ENCODE data around the gene PLCB4.

The PLCB4 gene

GRCh38 chr20:9334866-9335265 lies 266.0 kb downstream of the PLCB4 start:
- DNase-seq = no peak

GRCh38 chr20:9338101-9338500 lies 269.2 kb downstream of the PLCB4 start:
- DNase-seq = no peak

- no peak for DNase-seq
Observed at GRCh38 chr20:9339708-9340107, 270.8 kb downstream of the PLCB4 start.

GRCh38 chr20:9342651-9343050 lies 273.8 kb downstream of the PLCB4 start:
- DNase-seq = no peak

GRCh38 chr20:9344083-9344920 lies 275.4 kb downstream of the PLCB4 start:
- DNase-seq = no peak

GRCh38 chr20:9348316-9348715 lies 279.4 kb downstream of the PLCB4 start:
- DNase-seq = no peak

- DNase-seq = no peak
Observed at GRCh38 chr20:9348747-9349146, 279.9 kb downstream of the PLCB4 start.

- DNase-seq = no peak
Observed at GRCh38 chr20:9349249-9349648, 280.4 kb downstream of the PLCB4 start.

- DNase-seq = no peak
Observed at GRCh38 chr20:9352739-9353138, 283.9 kb downstream of the PLCB4 start.

- DNase-seq = no peak
Observed at GRCh38 chr20:9353180-9353915, 284.5 kb downstream of the PLCB4 start.

- DNase-seq = no peak
Observed at GRCh38 chr20:9353916-9354276, 285.0 kb downstream of the PLCB4 start.

GRCh38 chr20:9354579-9354978 lies 285.7 kb downstream of the PLCB4 start:
- no peak for DNase-seq

GRCh38 chr20:9358001-9358400 lies 289.1 kb downstream of the PLCB4 start:
- DNase-seq = no peak

GRCh38 chr20:9359561-9360308 lies 290.8 kb downstream of the PLCB4 start:
- DNase-seq = peak; percentile 36

GRCh38 chr20:9360431-9360830 lies 291.5 kb downstream of the PLCB4 start:
- DNase-seq = no peak

- no peak for DNase-seq
Observed at GRCh38 chr20:9363673-9364072, 294.8 kb downstream of the PLCB4 start.

- DNase-seq = no peak
Observed at GRCh38 chr20:9367328-9367727, 298.4 kb downstream of the PLCB4 start.

GRCh38 chr20:9367746-9368145 lies 298.9 kb downstream of the PLCB4 start:
- no peak for DNase-seq

GRCh38 chr20:9368893-9369292 lies 300.0 kb downstream of the PLCB4 start:
- DNase-seq = no peak

GRCh38 chr20:9369557-9369956 lies 300.7 kb downstream of the PLCB4 start:
- no peak for DNase-seq

- no peak for DNase-seq
Observed at GRCh38 chr20:9374072-9374471, 305.2 kb downstream of the PLCB4 start.

- no peak for DNase-seq
Observed at GRCh38 chr20:9374480-9374879, 305.6 kb downstream of the PLCB4 start.

GRCh38 chr20:9375221-9375681 lies 306.4 kb downstream of the PLCB4 start:
- no peak for DNase-seq

- no peak for DNase-seq
Observed at GRCh38 chr20:9377007-9377406, 308.1 kb downstream of the PLCB4 start.

Data from NCI-H345 (cell line).